HepG2 (cell line): ENCODE results near the gene AADACL4. TPM values are rescaled to one million over a fixed set of nuclear protein-coding genes. Genes with fewer than 3 reads are reported as not detected.

ENCODE experiments used
- ATRX ChIP-seq: sonication (generic); formaldehyde crosslinking; IDR thresholded peaks from 2 replicates; pipeline ENCODE4 v1.4.0; 2020; ENCODE audit warnings: missing genetic modification reagents, borderline replicate concordance
- BHLHE40 ChIP-seq: IDR thresholded peaks from 2 replicates; pipeline ENCODE4 v1.6.1; 2011; ENCODE audit warnings: low read length, improper control_type of control experiment
- GPN1 ChIP-seq: sonication (generic); formaldehyde crosslinking; IDR thresholded peaks from 2 replicates; pipeline ENCODE4 v1.5.1; 2020; ENCODE audit warnings: missing genetic modification reagents, borderline replicate concordance
- HNF1B ChIP-seq: sonication (generic); formaldehyde crosslinking; IDR thresholded peaks from 2 replicates; pipeline ENCODE4 v1.5.1; 2020; ENCODE audit warnings: mild to moderate bottlenecking, moderate library complexity, missing genetic modification reagents
- NR2F1 ChIP-seq, 2 experiments: fragments of 450-650 bp in 1 of 2; formaldehyde crosslinking in 1 of 2; IDR thresholded peaks; 2 replicates each; pipeline versions ENCODE4 v1.5.0 to v1.6.1; 2016 to 2020; ENCODE audit warnings: mild to moderate bottlenecking in 1 of 2, missing compliant biosample characterization in 1 of 2, missing genetic modification reagents in 1 of 2, moderate library complexity in 1 of 2
- SRF ChIP-seq: IDR thresholded peaks from 2 replicates; pipeline ENCODE4 v1.6.1; 2011; ENCODE audit warnings: mild to moderate bottlenecking, low read depth, low read length, moderate library complexity
- ZBTB40 ChIP-seq, 2 experiments: fragments of 450-650 bp in 1 of 2; sonication (generic) in 1 of 2; formaldehyde crosslinking in 1 of 2; IDR thresholded peaks; 2 replicates each; pipeline versions ENCODE4 v1.6.1 to v1.8.0; 2016 to 2022; ENCODE audit warnings: antibody characterized with exemption in 1 of 2, mild to moderate bottlenecking in 1 of 2, missing genetic modification reagents in 1 of 2
- ZBTB46 ChIP-seq: sonication (generic); formaldehyde crosslinking; IDR thresholded peaks from 2 replicates; pipeline ENCODE4 v1.4.0; 2020; ENCODE audit warnings: mild to moderate bottlenecking, missing genetic modification reagents, borderline replicate concordance
- ZBTB7A ChIP-seq: sonication (generic); formaldehyde crosslinking; IDR thresholded peaks from 2 replicates; pipeline ENCODE4 v1.8.0; 2022; ENCODE audit warnings: mild to moderate bottlenecking, missing genetic modification reagents
- ZFP41 ChIP-seq: sonication (generic); formaldehyde crosslinking; IDR thresholded peaks from 2 replicates; pipeline ENCODE4 v1.4.0; 2020; ENCODE audit warnings: mild to moderate bottlenecking, missing genetic modification reagents, borderline replicate concordance
- ZFP62 ChIP-seq: sonication (generic); formaldehyde crosslinking; IDR thresholded peaks from 2 replicates; pipeline ENCODE4 v1.4.0; 2020; ENCODE audit warnings: missing genetic modification reagents
- ZNF17 ChIP-seq: sonication (generic); formaldehyde crosslinking; IDR thresholded peaks from 2 replicates; pipeline ENCODE4 v1.5.0; 2020; ENCODE audit warnings: mild to moderate bottlenecking, missing genetic modification reagents
- ZNF616 ChIP-seq: sonication (generic); formaldehyde crosslinking; IDR thresholded peaks from 2 replicates; pipeline ENCODE4 v1.5.0; 2020; ENCODE audit warnings: low read depth, mild to moderate bottlenecking, missing genetic modification reagents
- ZNF773 ChIP-seq: sonication (generic); formaldehyde crosslinking; IDR thresholded peaks from 2 replicates; pipeline ENCODE4 v1.4.0; 2020; ENCODE audit warnings: missing genetic modification reagents, borderline replicate concordance
- polyA plus RNA-seq, 8 experiments: library from polyadenylated mRNA; depleted of rRNA in 3 of 8; stranded (reverse) in 7 of 8; unstranded in 1 of 8; fragments of >200 nt; fragmentation: Illumina TruSeq in 4 of 8; extraction: Trizol in 4 of 8; gene quantifications; 2 replicates each; pipeline versions ENCODE4 v1.2.1 to v1.2.3, GENCODE V29; 2011 to 2016; ENCODE audit warnings: low read depth in 4 of 8, missing spikeins in 1 of 8, mixed read lengths in 1 of 8; ENCODE audit not compliant: insufficient read depth in 1 of 8
- total RNA-seq, 5 experiments: library from RNA; depleted of rRNA; stranded (reverse); fragments of >200 nt; fragmentation: Illumina TruSeq; extraction: Trizol; gene quantifications; 2 replicates each; pipeline ENCODE4 v1.2.3, GENCODE V29; 2016; ENCODE audit warnings: low read depth in 1 of 5

The AADACL4 gene
- total and polyA plus RNA-seq, 2 of the 13 experiments (the other 11 are each of a cell fraction or from before 2014, with no cell fraction given), result not detected

- TF ChIP-seq ZBTB40 (IDR thresholded peaks at IDR 0.05), result no peak
- TF ChIP-seq ZBTB40 (CRISPR knock-in tag; IDR thresholded peaks at IDR 0.05), result no peak
- peak in 1 of 2 experiments; percentile 60; a peak in 2 of 4 replicates for TF ChIP-seq NR2F1 (CRISPR knock-in tag; IDR thresholded peaks at IDR 0.05)
- no peak for TF ChIP-seq ZBTB46 (CRISPR knock-in tag)
- TF ChIP-seq ZBTB7A, result peak; percentile 34
- TF ChIP-seq ZFP41 (CRISPR knock-in tag), result no peak
- TF ChIP-seq BHLHE40, result no peak
- TF ChIP-seq ZNF17 (CRISPR knock-in tag), result no peak
- TF ChIP-seq ZNF616, result no peak
- TF ChIP-seq ZNF773, result no peak
- TF ChIP-seq GPN1, result no peak
- no peak for TF ChIP-seq ZFP62 (CRISPR knock-in tag)
- no peak for TF ChIP-seq HNF1B (CRISPR knock-in tag)
- TF ChIP-seq SRF, result no peak
- TF ChIP-seq ATRX (CRISPR knock-in tag), result no peak
Observed at GRCh38 chr1:12608311-12608957, 35.5 kb upstream of the AADACL4 start (continued).
